Measurements from ENCODE around the gene TSPAN18. TPM values are rescaled to one million over a fixed set of nuclear protein-coding genes. Genes with fewer than 3 reads are reported as not detected.

TSPAN18 gene
- total RNA-seq, 1 experiment from 2014 or later: 18.3 TPM

GRCh38 chr11:44725016-44725685 lies 1.6 kb upstream of the TSPAN18 start (continued):
- TF ChIP-seq, protein P1, sequence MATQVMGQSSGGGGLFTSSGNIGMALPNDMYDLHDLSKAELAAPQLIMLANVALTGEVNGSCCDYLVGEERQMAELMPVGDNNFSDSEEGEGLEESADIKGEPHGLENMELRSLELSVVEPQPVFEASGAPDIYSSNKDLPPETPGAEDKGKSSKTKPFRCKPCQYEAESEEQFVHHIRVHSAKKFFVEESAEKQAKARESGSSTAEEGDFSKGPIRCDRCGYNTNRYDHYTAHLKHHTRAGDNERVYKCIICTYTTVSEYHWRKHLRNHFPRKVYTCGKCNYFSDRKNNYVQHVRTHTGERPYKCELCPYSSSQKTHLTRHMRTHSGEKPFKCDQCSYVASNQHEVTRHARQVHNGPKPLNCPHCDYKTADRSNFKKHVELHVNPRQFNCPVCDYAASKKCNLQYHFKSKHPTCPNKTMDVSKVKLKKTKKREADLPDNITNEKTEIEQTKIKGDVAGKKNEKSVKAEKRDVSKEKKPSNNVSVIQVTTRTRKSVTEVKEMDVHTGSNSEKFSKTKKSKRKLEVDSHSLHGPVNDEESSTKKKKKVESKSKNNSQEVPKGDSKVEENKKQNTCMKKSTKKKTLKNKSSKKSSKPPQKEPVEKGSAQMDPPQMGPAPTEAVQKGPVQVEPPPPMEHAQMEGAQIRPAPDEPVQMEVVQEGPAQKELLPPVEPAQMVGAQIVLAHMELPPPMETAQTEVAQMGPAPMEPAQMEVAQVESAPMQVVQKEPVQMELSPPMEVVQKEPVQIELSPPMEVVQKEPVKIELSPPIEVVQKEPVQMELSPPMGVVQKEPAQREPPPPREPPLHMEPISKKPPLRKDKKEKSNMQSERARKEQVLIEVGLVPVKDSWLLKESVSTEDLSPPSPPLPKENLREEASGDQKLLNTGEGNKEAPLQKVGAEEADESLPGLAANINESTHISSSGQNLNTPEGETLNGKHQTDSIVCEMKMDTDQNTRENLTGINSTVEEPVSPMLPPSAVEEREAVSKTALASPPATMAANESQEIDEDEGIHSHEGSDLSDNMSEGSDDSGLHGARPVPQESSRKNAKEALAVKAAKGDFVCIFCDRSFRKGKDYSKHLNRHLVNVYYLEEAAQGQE (IDR thresholded peaks at IDR 0.05; ENCODE audit: low read depth): no peak
- no peak for TF ChIP-seq JUND (IDR thresholded peaks at IDR 0.05)

- Histone ChIP-seq H3K9ac (ENCODE audit: low read length) (no peak overlapping the region), H4K20me1 (ENCODE audit: insufficient read depth) (no peaks in the 10 kb centered on the region), H3K9me3 (ENCODE audit: control insufficient read depth in 1 of 2, insufficient read depth in 1 of 2, low read depth in 1 of 2, low read length in 2 of 2) (no peaks in the 10 kb centered on the region), H2AFZ (ENCODE audit: low read depth, low read length, poor library complexity, severe bottlenecking) (no peak overlapping the region), H3K4me1 (ENCODE audit: control insufficient read depth in 1 of 2, insufficient read depth in 2 of 2, low read length in 2 of 2) (peaks cover 4 to 18% of the 10 kb centered on the region in 2 experiments; a peak in 3 of 4 replicates), H3K4me2 (ENCODE audit: low read length) (peak overlapping the region; percentile 60; the same call in 1 of the 2 replicates), H3K27ac (ENCODE audit: low read depth, low read length) (no peak overlapping the region), H3K79me2 (ENCODE audit: insufficient read depth, low read length) (peaks cover 13% of the 10 kb centered on the region; the same call in 1 of the 2 replicates), H3K36me3 (ENCODE audit: control insufficient read depth in 1 of 2, insufficient read depth in 2 of 2, low read length in 2 of 2) (no peaks in the 10 kb centered on the region), H3K4me3 (replicated peaks in 1 of 2; ENCODE audit: low read depth in 1 of 2, low read length in 2 of 2) (no peak overlapping the region), H3K9me2 (ENCODE audit: insufficient read depth) (no peaks in the 10 kb centered on the region), H3K27me3 (ENCODE audit: insufficient read depth, low read length) (no peaks in the 10 kb centered on the region)
- ChIA-PET POLR2A (interaction anchor here (1.2 kb wide), 2 partner anchors 35 to 174 kb away, joined by 3 to 4 read pairs; no protein-coding TSS in a partner anchor), CTCF (interaction anchor here (1.2 kb wide), 1 partner anchor 76 kb away, joined by 3 read pairs; no protein-coding TSS in a partner anchor), RAD21 (ENCODE audit: low non-redundant PET in 1 of 2, low total read pairs in 2 of 2, uncharacterized antibody in 2 of 2, unreplicated experiment in 2 of 2) (no interaction called here)
- intact Hi-C loops (cut with micrococcal nuclease): loop anchor here (5.0 kb wide), 3 partner anchors 94 to 186 kb away; no protein-coding TSS in a partner anchor
- no peak for ATAC-seq
- no TSS peak for BruUV-seq (replicated peaks)
- no peak for DNase-seq (ENCODE audit: low read depth, low spot score)
- TF ChIP-seq EGR1 (IDR thresholded peaks at IDR 0.05; ENCODE audit: low read depth): no peak
- TF ChIP-seq EZH2 (IDR thresholded peaks at IDR 0.05): no peak
- no peak for TF ChIP-seq SP1 (IDR thresholded peaks at IDR 0.05; ENCODE audit: low read depth)
- TF ChIP-seq CEBPB (IDR thresholded peaks at IDR 0.05; ENCODE audit: low read depth): no peak
- no peak for TF ChIP-seq ZFX (IDR thresholded peaks at IDR 0.05)
- no peak for TF ChIP-seq ZNF274 (IDR thresholded peaks at IDR 0.05; ENCODE audit: low read depth, low read length)
- TF ChIP-seq CBX3 (IDR thresholded peaks at IDR 0.05; ENCODE audit: low read depth): no peak
- no peak for TF ChIP-seq ZBTB33 (IDR thresholded peaks at IDR 0.05; ENCODE audit: extremely low read depth, insufficient replicate concordance, low read length)
- no peak for TF ChIP-seq SIN3A (IDR thresholded peaks at IDR 0.05; ENCODE audit: low read depth)
- no peak for TF ChIP-seq POLR2A (IDR thresholded peaks at IDR 0.05; ENCODE audit: borderline replicate concordance, extremely low read depth, insufficient read depth, insufficient read length)
- TF ChIP-seq POLR2AphosphoS5 (IDR thresholded peaks at IDR 0.05; ENCODE audit: low read depth, low read length): no peak
- TF ChIP-seq TCF7L2 (IDR thresholded peaks at IDR 0.05; ENCODE audit: borderline replicate concordance, extremely low read depth, insufficient read depth, insufficient read length): no peak
- TF ChIP-seq RAD21 (IDR thresholded peaks at IDR 0.05; ENCODE audit: low read depth): no peak
- no peak for TF ChIP-seq EZH2phosphoT487 (IDR thresholded peaks at IDR 0.05; ENCODE audit: borderline replicate concordance)
- no peak for TF ChIP-seq ELF1 (IDR thresholded peaks at IDR 0.05; ENCODE audit: borderline replicate concordance, low read depth)
- TF ChIP-seq MAX (IDR thresholded peaks at IDR 0.05): no peak
These were observed 942 bp upstream of the TSPAN18 start for GRCh38 chr11:44725757-44726282.

Data from HCT116 (cell line).